K562 (cell line): Measurements from ENCODE around the gene CCDC187. TPM values are rescaled to one million over a fixed set of nuclear protein-coding genes. Genes with fewer than 3 reads are reported as not detected.

ENCODE experiments used
- E2F1 ChIP-seq: sonication (generic); formaldehyde crosslinking; IDR thresholded peaks from 2 replicates; pipeline ENCODE4 v1.8.1; 2023; ENCODE audit warnings: mild to moderate bottlenecking, missing genetic modification reagents, moderate library complexity
- ETS1 ChIP-seq: conservative IDR thresholded peaks from 2 replicates; pipeline ENCODE4 v1.6.1; 2011; ENCODE audit warnings: low read depth, mild to moderate bottlenecking, low read length; ENCODE audit not compliant: control insufficient read depth
- FOSL1 ChIP-seq: fragments of 200-800 bp; sonication (Bioruptor generic); conservative IDR thresholded peaks from 2 replicates; pipeline ENCODE4 v1.6.1; 2016; ENCODE audit warnings: missing genetic modification characterization, missing compliant biosample characterization
- GTF2E2 ChIP-seq: fragments of 200-800 bp; sonication (Bioruptor generic); IDR thresholded peaks from 2 replicates; pipeline ENCODE4 v1.6.1; 2016; ENCODE audit warnings: missing genetic modification characterization, missing compliant biosample characterization
- MXI1 ChIP-seq: IDR thresholded peaks from 2 replicates; pipeline ENCODE4 v1.6.1; 2011; ENCODE audit warnings: low read depth, mild to moderate bottlenecking, improper control_type of control experiment, low read length
- PATZ1 ChIP-seq: fragments of 250-450 bp; sonication (Bioruptor Pico); IDR thresholded peaks from 2 replicates; pipeline ENCODE4 v1.5.0; 2020; ENCODE audit warnings: mild to moderate bottlenecking, borderline replicate concordance
- POLR2AphosphoS5 ChIP-seq: IDR thresholded peaks from 2 replicates; pipeline ENCODE4 v1.6.1; 2011; ENCODE audit warnings: mild to moderate bottlenecking, low read depth, low read length, moderate library complexity; ENCODE audit not compliant: control insufficient read depth, insufficient read depth
- REST ChIP-seq, 2 experiments: fragments of 450-650 bp; formaldehyde crosslinking in 1 of 2; IDR thresholded peaks; 2 replicates each; pipeline versions ENCODE4 v1.4.0 to v1.6.1; 2014 to 2020; ENCODE audit warnings: mild to moderate bottlenecking in 2 of 2, borderline replicate concordance in 1 of 2, low read depth in 1 of 2
- SETDB1 ChIP-seq: IDR thresholded peaks from one replicate; pipeline ENCODE4 v1.6.1; 2012; ENCODE audit warnings: low read length, control low read depth, inconsistent platforms
- TBP ChIP-seq: optimal IDR thresholded peaks from 2 replicates; pipeline ENCODE3; 2011; ENCODE audit warnings: low read depth, low read length, improper control_type of control experiment
- ZNF311 ChIP-seq: fragments of 250-450 bp; sonication (Bioruptor Pico); IDR thresholded peaks from 2 replicates; pipeline ENCODE4 v1.4.0; 2020; ENCODE audit warnings: mild to moderate bottlenecking, moderate library complexity
- polyA plus RNA-seq, 8 experiments: library from polyadenylated mRNA; depleted of rRNA in 4 of 8; stranded (reverse) in 5 of 8; unstranded in 3 of 8; fragments of >200 nt; fragmentation: Nextera tagmentation in 2 of 8; fragmentation: Illumina TruSeq in 1 of 8; extraction: Ambion mirVana in 2 of 8; extraction: Trizol in 1 of 8; gene quantifications; 2 replicates each; pipeline versions ENCODE4 v1.2.1 to v1.2.3, GENCODE V29; 2011 to 2014; ENCODE audit warnings: inconsistent platforms in 1 of 8, missing spikeins in 1 of 8
- total RNA-seq, 7 experiments: library from RNA; depleted of rRNA in 6 of 7; stranded (reverse); fragments of >200 nt in 6 of 7; fragmentation: Illumina TruSeq in 2 of 7; extraction: Trizol in 2 of 7; gene quantifications; 2 replicates each; pipeline versions ENCODE4 v1.2.1 to v1.2.3, GENCODE V29; 2011 to 2021; ENCODE audit warnings: low replicate concordance in 1 of 7

Gene CCDC187
- total and polyA plus RNA-seq, 9 of the 15 experiments (the other 6 are each of a cell fraction or from before 2014, with no cell fraction given) = not detected

GRCh38 chr9:136237486-136238341, 66.2 kb downstream of the CCDC187 start (continued):
- no peak for TF ChIP-seq REST (IDR thresholded peaks at IDR 0.05; ENCODE audit: borderline replicate concordance)
- TF ChIP-seq REST (CRISPR knock-in tag; IDR thresholded peaks at IDR 0.05; ENCODE audit: low read depth) = no peak
- no peak for TF ChIP-seq GTF2E2 (tag)
- no peak for TF ChIP-seq E2F1 (CRISPR knock-in tag)
- TF ChIP-seq SETDB1 = no peak
- TF ChIP-seq ZNF311 (CRISPR knock-in tag) = 0 out of 2 replicates have a peak, but pooled peaks have one; percentile 48
- TF ChIP-seq POLR2AphosphoS5 = peak; percentile 90
- TF ChIP-seq MXI1 = no peak
- no peak; the same call in 1 of the 2 replicates for TF ChIP-seq ETS1
- peak; percentile 22; the same call in 1 of the 2 replicates for TF ChIP-seq FOSL1 (tag)
- no peak for TF ChIP-seq PATZ1
- TF ChIP-seq TBP = no peak
